GM18951 (cell line): ENCODE data around the gene THOC1.

ENCODE experiments used
- POLR2A ChIP-seq: IDR thresholded peaks from 4 replicates; pipeline ENCODE4 v1.6.1; 2011; ENCODE audit warnings: mild to moderate bottlenecking; ENCODE audit not compliant: insufficient read length, insufficient read depth; ENCODE audit errors: extremely low read depth
- in situ Hi-C: fragments of 300-500 bp; cut with MboI; formaldehyde crosslinking; loops from one replicate; pipeline ENCODE4 v1.12.0; 2022; ENCODE audit warnings: low sequenced_read_pairs, mixed read lengths, inconsistent platforms; ENCODE audit not compliant: unreplicated experiment

THOC1 gene

GRCh38 chr18:261398-262073 lies 6.3 kb downstream of the THOC1 start:
- no peak for TF ChIP-seq POLR2A
- in situ Hi-C loops: no loop called here

GRCh38 chr18:260547-260946 lies 7.3 kb downstream of the THOC1 start:
- in situ Hi-C loops: no loop called here
- no peak for TF ChIP-seq POLR2A

DNA sequence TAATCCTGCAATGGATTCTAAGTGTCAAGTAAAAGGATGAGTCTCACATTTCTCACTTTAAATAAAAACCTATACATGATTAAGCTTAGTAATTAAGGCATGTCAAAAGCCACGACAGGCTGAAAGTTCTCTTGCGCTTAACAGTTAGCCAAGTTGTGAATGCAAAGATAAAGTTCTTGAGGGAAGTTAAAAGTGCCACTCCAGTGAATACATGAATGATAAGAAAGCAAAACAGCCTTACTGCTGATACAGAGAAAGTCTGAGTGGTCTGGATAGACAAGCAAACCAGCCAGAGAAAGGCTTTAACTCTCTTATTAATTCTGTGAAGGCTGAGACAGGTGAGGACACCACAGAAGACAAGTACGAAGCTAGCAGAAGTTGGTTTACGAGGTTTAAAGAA lies 12.7 kb downstream of the THOC1 start:
- in situ Hi-C loops: no loop called here
- no peak for TF ChIP-seq POLR2A

DNA sequence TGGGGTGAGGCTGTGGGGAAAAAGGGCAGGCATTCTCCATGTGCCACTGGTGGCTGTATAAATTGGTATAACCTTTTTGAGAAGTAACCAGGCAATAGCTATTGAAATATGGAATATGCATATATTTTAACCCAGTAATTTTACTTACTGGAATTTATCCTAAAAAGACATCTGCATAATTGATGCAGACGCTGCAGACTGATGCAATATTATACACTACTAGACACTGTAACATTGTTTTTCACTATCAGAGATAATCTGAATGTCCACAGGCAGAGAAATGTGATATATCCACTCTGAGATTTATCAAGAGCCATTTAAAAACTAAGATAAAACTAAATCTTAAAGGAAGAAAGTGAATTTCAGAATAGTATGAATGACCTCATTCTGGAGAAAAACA lies 14.7 kb downstream of the THOC1 start:
- TF ChIP-seq POLR2A: no peak
- in situ Hi-C loops: no loop called here

DNA sequence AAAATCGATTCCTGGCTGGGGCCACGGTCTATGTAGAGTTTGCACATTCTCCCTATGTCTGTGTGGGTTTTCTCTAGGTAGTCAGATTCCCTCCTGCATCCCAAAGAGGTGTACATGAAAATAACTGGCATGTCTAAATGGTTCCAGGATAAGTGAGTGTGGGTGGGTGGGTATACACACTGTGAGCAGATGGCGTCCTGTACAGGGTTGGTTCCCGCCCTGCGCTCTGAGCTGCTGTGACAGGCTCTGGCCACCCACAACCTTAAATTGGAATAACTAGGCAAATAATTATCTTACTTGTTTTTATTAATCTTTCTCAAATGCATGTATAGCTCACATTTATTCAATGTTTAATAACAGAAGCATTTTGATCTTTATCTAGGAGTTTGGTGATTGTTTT lies 16.3 kb downstream of the THOC1 start:
- in situ Hi-C loops: no loop called here
- no peak for TF ChIP-seq POLR2A

DNA sequence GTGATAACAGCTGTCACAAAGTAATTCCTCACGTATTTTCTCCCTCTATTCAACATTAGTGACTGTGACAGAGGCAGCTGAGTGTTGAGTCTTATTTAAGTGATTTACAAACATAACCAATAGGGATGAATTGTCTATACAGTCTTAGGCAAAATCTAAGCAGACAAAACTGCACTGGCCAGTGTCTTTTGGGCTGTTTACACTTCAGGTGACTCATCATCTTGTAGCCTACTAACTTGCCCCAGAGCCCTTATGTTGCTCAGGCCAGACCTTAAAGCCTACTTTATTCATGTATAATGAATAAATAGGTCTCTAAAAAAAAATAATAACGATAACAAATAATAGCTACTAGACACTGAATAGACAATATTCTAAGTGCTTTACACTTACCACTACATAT lies 17.2 kb downstream of the THOC1 start:
- in situ Hi-C loops: no loop called here
- TF ChIP-seq POLR2A: no peak

DNA sequence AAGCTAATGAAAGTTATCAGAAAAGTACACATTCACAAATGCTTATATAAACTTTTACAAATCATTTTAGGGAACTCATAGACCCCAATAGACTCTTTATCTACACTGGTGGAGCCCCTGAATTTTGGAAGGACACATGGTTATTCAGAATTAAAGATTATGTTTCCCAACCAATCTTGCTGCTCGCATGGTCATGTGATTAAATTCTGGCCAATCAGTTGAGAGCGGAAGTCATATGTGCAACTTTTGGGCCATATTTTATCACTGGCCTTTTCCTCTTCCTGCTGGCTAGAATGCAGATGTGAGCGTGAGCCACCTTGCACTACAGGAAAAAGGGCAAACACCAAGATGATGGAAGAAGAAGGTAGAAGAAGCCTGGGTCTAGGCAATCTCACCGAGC lies 19.8 kb downstream of the THOC1 start:
- TF ChIP-seq POLR2A: no peak
- in situ Hi-C loops: no loop called here

- TF ChIP-seq POLR2A: no peak
- in situ Hi-C loops: no loop called here
These were observed 22.5 kb downstream of the THOC1 start for GRCh38 chr18:245282-245847.

GRCh38 chr18:240175-240574 lies 27.7 kb downstream of the THOC1 start:
- in situ Hi-C loops: no loop called here
- TF ChIP-seq POLR2A: no peak

DNA sequence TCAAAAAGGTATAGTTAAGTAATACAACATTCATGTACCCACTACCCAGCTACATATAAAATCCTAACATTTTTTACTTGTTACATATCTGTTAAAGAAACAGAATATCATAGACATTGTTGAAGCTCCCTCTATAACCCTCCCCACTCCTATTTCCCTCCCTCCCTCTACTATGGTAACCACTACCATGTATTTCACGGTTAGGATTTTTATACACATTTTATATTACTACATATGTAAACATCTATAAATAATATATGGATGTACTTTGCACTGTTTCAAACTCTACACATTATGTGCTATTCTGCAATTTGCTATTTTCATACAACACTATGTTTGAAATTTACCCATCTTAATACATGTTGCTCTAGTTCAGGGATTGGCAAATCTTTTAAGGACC lies 36.3 kb downstream of the THOC1 start:
- in situ Hi-C loops: no loop called here

GRCh38 chr18:228586-228985 lies 39.3 kb downstream of the THOC1 start:
- TF ChIP-seq POLR2A: no peak
- in situ Hi-C loops: no loop called here

More for the DNA sequence above, 36.3 kb downstream of the THOC1 start:
- no peak for TF ChIP-seq POLR2A

DNA sequence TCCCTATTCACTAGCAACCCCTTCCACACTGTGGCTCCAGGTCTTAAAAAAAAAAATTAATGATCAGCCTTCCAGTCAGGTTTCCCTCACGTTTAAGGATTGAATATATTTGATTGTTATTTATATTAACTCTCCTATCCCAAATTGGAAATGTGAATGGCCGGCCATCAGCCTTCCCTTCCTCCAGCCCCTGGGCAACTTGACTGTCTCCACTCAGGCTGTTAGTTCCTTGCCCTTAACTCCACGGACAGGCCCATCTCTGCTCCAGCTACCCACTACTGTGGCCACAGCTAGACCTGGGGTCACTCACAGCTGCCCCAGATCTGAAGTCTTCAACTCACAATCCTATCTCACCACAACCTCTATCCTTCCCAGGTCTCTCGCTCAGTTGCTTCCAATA lies 39.9 kb downstream of the THOC1 start:
- in situ Hi-C loops: no loop called here
- no peak for TF ChIP-seq POLR2A

GRCh38 chr18:227374-227773 lies 40.5 kb downstream of the THOC1 start:
- TF ChIP-seq POLR2A: no peak
- in situ Hi-C loops: no loop called here

DNA sequence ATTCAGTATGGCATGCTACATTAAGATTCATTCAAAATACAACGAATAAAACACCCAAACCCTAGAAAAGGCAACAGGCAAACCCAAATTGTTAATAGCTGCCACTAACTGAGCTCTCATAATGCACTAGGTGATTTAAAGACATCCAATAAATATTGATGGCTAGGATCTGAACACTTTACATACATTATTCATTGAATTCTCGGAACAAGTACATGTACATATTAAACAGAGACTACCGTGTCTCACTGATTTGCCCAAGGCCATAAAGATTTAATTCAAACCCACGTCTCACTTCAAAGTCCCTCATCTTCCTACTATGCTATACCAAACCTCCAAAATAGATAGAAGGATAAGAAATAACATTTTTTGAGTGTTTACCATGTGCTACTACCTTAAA lies 42.1 kb downstream of the THOC1 start:
- TF ChIP-seq POLR2A: no peak
- in situ Hi-C loops: no loop called here

DNA sequence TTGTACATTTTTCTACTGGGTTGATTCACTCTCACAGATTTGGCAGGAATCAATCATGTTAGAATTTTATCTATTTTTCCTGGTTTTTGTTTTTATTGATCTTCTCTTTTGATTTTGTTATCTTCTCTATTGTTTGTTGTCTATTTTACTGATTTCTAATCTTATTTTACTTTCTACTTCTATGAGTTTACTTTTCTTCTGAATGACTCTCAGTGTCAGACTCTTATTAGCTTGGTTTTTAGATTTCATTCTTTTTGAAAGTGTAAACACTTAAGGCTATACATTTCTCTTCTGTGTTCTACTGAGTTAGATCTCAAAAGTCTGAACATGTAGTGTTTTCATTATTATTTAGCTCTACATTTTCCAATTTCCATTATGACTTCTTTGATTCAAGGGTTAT lies 47.1 kb downstream of the THOC1 start:
- no peak for TF ChIP-seq POLR2A
- in situ Hi-C loops: no loop called here
